HG02938 (cell line): Measurements from ENCODE around the gene NHLRC1.
"Not testable (repeated sequence)": the region's sequence is repeated elsewhere in the genome, so short reads cannot be mapped to it uniquely, and the experiment has no call there.

Experiments
- ATAC-seq: cut with Tn5 transposase; IDR thresholded peaks from one replicate; pipeline ENCODE4 v1.9.1; 2021; ENCODE audit warnings: mild to moderate bottlenecking, moderate library complexity; ENCODE audit not compliant: unreplicated experiment

NHLRC1 gene

GRCh38 chr6:18122128-18123093 is at the start of gene NHLRC1:
Gene NHLRC1, minus strand, starts transcription at chr6:18122677. Its CDS starts 71 bp downstream, at chr6:18122606.
- peak; percentile 99 for ATAC-seq

GRCh38 chr6:18171871-18172270 is 49.4 kb upstream of the NHLRC1 start:
- ATAC-seq = no peak

- ATAC-seq = no peak
Measured at GRCh38 chr6:18168264-18168663, 45.8 kb upstream of the NHLRC1 start.

GRCh38 chr6:18166312-18167036 is 44.0 kb upstream of the NHLRC1 start:
- ATAC-seq = no peak

GRCh38 chr6:18165751-18166150 is 43.3 kb upstream of the NHLRC1 start:
- ATAC-seq = no peak

- ATAC-seq = no peak
Measured at GRCh38 chr6:18162401-18162800, 39.9 kb upstream of the NHLRC1 start.

GRCh38 chr6:18161431-18161830 is 39.0 kb upstream of the NHLRC1 start:
- no peak for ATAC-seq

GRCh38 chr6:18160911-18161310 is 38.4 kb upstream of the NHLRC1 start:
- no peak for ATAC-seq

- ATAC-seq = peak; percentile 23
Measured at GRCh38 chr6:18155864-18156421, 33.5 kb upstream of the NHLRC1 start.

GRCh38 chr6:18155150-18155863 is 32.8 kb upstream of the NHLRC1 start, which contains the start of gene KDM1B:
Gene KDM1B, plus strand, starts transcription at chr6:18155422. Its CDS starts 4,474 bp downstream, at chr6:18159896.
- ATAC-seq = peak; percentile 83

GRCh38 chr6:18154507-18155149 is 32.2 kb upstream of the NHLRC1 start, which contains the start of gene TPMT:
Gene TPMT, minus strand, starts transcription at chr6:18155077. Its CDS starts 5,950 bp downstream, at chr6:18149127.
- ATAC-seq = peak; percentile 44

GRCh38 chr6:18153311-18153703 is 30.8 kb upstream of the NHLRC1 start:
- no peak for ATAC-seq

GRCh38 chr6:18151801-18152200 is 29.3 kb upstream of the NHLRC1 start:
- no peak for ATAC-seq

- ATAC-seq = not testable (repeated sequence)
Measured at GRCh38 chr6:18151391-18151790, 28.9 kb upstream of the NHLRC1 start.

- no peak for ATAC-seq
Measured at GRCh38 chr6:18148304-18149025, 26.0 kb upstream of the NHLRC1 start.

GRCh38 chr6:18147616-18148015 is 25.1 kb upstream of the NHLRC1 start:
- ATAC-seq = no peak

GRCh38 chr6:18147160-18147559 is 24.7 kb upstream of the NHLRC1 start:
- ATAC-seq = no peak

- ATAC-seq = no peak
Measured at GRCh38 chr6:18142591-18142861, 20.0 kb upstream of the NHLRC1 start.

GRCh38 chr6:18141805-18142590 is 19.5 kb upstream of the NHLRC1 start:
- no peak for ATAC-seq
